Measurements from ENCODE around the gene PPP1R36.
"Not testable (repeated sequence)": the region's sequence is repeated elsewhere in the genome, so short reads cannot be mapped to it uniquely, and the experiment has no call there.

PPP1R36 gene

DNA sequence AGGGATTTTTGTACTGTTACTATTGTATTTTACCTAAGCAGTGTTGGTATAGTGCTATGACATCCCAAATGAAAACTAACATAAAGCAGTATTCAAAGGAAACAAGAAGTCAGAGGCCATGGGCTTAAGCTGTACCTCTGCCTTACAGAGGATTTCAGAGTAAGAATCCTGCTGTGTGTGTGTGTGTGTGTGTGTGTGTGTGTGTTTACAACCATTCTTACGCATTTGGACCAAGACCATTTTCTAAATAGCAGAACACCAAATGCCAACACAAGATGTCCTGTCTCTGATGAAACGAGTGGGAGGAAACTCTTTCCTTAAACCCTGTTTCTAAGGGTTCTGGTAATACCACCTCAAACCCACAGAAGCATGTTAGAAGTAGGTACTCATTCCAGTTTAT, 64.4 kb downstream of the PPP1R36 start:
- TF ChIP-seq, protein P1, sequence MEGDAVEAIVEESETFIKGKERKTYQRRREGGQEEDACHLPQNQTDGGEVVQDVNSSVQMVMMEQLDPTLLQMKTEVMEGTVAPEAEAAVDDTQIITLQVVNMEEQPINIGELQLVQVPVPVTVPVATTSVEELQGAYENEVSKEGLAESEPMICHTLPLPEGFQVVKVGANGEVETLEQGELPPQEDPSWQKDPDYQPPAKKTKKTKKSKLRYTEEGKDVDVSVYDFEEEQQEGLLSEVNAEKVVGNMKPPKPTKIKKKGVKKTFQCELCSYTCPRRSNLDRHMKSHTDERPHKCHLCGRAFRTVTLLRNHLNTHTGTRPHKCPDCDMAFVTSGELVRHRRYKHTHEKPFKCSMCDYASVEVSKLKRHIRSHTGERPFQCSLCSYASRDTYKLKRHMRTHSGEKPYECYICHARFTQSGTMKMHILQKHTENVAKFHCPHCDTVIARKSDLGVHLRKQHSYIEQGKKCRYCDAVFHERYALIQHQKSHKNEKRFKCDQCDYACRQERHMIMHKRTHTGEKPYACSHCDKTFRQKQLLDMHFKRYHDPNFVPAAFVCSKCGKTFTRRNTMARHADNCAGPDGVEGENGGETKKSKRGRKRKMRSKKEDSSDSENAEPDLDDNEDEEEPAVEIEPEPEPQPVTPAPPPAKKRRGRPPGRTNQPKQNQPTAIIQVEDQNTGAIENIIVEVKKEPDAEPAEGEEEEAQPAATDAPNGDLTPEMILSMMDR (conservative IDR thresholded peaks at IDR 0.05; ENCODE audit: low read length): no peak
- DNase-seq (ENCODE audit: low read depth): no peak
- H3K4me3 ChIP-seq (ENCODE audit: low read length): no peak overlapping the region

DNA sequence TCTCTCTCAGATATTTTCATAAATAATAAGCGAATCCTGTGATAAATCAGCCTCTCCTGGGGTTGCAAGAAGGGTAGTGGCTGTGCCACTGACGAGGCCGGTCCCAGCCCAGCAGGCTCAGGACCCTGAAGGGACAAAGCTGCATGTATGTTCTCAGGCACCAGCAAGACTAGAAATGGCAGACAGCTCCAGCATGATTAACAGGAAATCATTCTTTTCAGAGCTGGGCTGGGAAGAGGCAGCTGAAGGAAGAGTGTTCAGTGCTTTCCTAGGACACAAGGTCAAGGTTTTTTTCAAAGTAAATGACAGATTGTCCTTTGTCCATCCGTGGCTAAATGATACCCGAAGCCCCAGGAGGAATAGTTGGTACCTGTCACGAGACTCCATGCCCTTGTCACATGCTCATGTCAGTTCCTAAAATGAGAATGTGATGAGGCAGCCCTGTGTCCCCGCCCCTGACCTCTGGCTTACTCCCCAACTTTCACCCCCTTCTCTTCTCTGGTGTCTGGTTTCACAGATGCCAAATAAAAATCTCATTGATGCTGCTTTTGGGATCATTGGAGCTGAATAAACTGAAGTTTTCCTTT, 65.1 kb downstream of the PPP1R36 start:
- H3K4me3 ChIP-seq (ENCODE audit: low read length): no peak overlapping the region
- TF ChIP-seq, protein P1 (conservative IDR thresholded peaks at IDR 0.05; ENCODE audit: low read length): no peak
- no peak for DNase-seq (ENCODE audit: low read depth)

DNA sequence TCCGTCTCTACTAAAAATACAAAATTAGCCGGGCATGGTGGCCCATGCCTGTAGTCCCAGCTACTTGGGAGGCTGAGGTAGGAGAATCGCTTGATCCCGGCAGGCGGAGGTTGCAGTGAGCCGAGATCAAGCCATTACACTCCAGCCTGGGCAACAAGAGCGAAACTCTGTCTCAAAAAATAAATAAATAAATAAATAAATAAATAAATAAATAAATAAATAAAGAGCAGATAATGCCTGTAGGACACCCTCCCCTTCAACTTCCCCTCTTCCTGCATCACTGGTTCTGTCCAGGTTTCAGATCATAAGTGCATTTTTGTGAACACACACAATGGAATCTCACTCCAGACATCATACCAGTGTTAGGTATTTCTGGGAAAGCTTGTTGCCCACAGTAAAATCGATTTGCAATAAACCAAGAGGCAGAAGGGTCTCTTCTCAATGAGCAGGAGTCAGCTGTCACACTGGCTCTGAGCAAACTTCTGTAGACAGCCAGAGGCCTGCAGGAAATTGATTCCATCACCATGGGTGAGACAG, 68.2 kb downstream of the PPP1R36 start:
- not testable (repeated sequence) for H3K4me3 ChIP-seq (ENCODE audit: low read length)
- DNase-seq (ENCODE audit: low read depth): peak; percentile 61

DNA sequence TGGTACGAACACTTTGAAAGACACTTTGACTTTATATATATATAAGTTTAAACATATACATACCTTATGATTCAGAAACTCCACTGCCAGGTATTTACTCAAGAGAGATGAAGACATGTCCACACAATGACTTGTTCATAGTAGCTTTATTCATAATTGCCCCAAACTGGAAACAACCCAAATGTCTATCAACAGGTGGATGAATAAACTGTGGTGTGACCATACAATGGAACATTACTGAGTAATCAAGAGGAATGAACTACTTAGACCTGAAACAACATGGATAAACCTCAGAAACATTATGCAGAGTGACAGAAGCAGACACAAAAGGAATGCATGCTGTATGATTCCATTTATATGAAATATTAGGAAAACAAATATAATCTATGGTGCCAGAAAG, 71.1 kb downstream of the PPP1R36 start:
- DNase-seq (ENCODE audit: low read depth): no peak
- H3K4me3 ChIP-seq (ENCODE audit: low read length): no peak overlapping the region
- TF ChIP-seq, protein P1 (conservative IDR thresholded peaks at IDR 0.05; ENCODE audit: low read length): no peak

DNA sequence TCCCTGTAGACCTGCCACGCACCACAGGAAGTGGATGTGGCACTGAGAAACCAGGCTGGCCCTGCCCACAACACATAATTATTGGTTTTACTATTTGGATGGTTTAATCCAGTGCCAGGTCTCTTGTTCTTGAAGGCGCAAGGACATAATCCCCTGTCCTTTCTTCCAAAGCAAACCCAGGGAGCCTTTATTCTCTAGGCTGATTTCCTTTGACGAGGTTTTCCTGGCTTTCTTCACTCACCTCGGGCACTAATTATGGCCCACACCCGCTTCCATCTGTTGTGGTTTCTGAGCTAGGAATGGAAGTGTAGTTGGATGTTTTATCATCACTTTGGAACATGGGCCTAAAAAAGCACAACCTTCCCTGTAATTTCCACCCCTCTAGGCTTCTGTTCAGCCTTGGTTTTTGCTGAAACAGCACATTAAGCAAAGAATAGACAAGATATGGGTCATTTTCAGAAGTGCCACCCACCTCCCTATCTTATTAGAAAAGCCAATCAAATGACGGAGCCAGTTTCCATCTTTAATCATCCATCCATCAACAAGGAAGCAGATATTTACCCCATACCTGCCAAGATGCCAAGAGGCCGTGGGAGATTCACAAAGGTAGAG, 73.9 kb downstream of the PPP1R36 start:
- no peak for DNase-seq (ENCODE audit: low read depth)
- no peak overlapping the region for H3K4me3 ChIP-seq (ENCODE audit: low read length)
- TF ChIP-seq, protein P1 (conservative IDR thresholded peaks at IDR 0.05; ENCODE audit: low read length): no peak

DNA sequence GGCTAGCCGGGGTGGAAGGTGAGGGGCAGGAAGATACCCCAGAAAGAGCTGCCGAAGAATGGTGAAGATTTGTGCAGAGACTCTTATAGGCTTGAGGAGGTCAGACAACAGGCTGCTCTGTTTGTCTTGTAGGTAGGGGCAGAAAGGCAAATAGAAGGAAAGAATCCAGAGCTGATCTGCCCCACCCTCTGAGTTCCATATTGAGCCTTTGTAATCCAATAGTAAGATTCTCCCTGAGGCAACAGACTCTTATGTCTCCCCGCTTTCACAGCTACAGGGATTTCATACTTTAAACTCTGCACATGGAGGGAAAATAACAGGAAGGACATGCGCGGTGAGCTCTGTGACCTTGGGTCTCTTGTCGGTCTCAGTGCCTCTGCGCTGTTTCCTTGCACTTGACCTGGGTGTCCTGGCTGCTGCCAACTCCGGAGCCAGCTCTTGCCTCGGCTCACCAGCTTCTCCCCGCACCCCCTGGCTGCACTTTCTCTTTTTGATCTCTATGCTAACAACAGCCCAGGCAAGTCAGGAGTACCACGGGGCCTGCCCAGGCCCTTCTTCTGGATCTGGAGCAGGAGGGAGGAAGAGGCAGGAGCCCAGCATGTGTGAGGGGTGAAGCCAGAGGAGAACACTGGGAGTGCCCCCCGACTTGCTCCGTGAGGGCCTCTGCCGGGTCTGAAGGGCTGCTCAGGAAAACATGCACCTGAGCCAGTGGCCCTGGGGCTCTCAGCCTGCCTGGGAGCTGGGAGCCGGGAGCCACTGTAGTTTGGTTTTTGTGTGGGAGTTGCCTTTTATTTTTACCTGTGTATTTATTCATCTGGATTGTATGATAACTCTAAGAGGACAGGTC, 75.8 kb downstream of the PPP1R36 start:
- DNase-seq (ENCODE audit: low read depth): no peak
- no peak overlapping the region for H3K4me3 ChIP-seq (ENCODE audit: low read length)
- TF ChIP-seq, protein P1 (conservative IDR thresholded peaks at IDR 0.05; ENCODE audit: low read length): no peak

DNA sequence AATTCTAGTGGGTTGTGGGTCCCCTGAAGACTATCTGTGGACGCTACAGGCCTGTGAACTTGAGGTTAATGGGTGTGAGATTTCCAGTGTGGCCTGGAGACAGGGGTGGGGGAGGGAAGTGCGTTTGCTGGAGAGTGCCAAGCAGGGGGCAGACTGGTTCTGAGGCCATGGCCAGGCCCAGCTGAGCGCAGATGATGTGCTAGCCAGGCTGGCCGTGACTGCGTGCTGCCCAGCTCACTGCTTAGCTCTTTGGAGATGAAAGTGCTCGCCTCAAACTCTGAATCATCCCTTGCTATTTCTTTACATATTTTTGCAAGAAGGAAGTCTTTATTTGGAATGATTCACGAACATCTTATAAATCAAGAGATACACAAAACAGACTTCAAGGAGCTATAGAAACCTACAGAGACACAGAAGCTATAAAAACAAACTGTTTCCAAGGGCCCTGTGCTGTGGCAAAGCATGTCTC, 79.2 kb downstream of the PPP1R36 start:
- TF ChIP-seq, protein P1 (conservative IDR thresholded peaks at IDR 0.05; ENCODE audit: low read length): peak; percentile 20; the same call in 1 of the 2 replicates
- DNase-seq (ENCODE audit: low read depth): peak; percentile 97
- no peak overlapping the region for H3K4me3 ChIP-seq (ENCODE audit: low read length)

All from AG10803 (cell line).